Measurements from ENCODE around the gene INSR.
"Not testable (repeated sequence)": the region's sequence is repeated elsewhere in the genome, so short reads cannot be mapped to it uniquely, and the experiment has no call there.

Gene INSR

DNA sequence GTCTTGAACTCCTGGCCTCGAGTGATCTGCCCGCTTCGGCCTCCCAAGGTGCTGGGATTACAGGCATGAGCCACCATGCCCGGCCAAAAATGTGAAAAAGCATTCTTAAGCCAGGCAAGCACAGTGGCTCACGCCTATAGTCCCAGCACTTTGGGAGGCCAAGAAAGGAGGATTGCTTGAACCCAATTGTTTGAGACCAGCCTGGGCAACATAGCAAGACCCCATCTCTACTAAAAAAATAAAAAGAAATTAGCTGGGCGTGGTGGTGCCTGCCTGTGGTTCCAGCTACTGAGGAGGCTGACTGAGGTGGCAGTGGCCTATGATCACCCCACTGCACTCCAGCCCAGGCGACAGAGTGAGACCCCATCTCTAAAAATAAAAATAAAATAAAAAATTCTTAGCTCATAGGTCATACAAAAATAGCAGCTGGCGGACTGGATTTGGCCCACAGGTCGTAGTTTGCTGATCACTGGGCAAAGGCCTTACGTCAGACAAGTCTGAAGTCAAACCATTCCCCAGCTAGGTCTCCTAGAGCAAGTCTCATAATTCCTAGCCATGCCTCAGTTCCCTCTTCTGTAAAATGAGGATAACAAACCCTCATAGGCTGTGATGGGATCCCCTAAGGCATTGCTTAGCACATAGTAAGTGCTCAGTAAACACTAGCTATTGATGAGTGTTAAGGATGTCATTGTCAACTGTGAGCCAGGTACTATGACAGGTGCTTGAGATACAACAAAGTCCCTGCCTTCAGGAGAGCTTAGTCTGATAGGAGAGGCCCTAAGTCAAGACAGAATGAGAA is 36.0 kb downstream of the INSR start:
- no peak for DNase-seq (ENCODE audit: low spot score)

DNA sequence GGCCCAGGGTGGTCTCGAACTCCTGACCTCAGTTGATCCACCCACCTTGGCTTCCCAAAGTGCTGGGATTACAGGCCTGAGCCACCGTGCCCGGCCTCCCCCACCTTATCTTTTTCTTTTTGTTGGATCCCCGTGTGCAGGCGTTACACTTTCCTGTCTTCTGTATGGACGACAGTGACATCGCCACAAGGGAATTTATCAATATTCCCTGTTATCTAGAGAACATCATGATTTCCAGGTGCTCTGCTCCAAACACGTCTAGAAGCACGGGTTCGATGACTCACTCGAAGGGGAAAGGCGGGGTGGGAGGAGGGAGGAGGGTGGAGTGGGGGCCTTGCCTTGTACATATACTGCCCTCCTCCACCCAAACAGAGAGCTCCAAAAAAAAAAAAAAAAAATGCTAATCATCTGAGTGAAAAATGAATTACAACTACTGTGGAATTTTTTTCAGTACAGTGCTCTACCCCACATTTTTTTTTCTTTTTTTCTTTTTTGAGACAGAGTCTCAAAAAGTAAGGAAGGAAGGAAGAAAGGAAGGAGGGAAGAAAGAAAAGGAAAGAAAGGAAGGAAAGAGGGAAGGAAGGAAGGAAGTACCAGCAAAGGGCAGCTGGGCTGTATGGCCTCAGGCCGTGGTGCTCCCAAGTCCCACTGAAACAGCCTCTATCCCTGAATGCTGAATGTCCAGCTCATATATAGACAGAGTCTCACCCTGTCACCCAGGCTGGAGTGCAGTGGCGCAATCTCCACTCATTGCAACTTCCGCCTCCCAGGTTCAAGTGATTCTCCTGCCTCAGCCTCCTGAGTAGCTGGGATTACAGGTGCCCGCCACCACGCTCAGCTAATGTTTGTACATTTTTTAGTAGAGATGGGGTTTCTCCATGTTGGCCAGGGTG is 36.8 kb downstream of the INSR start:
- peak; percentile 12 for DNase-seq (ENCODE audit: low spot score)

DNA sequence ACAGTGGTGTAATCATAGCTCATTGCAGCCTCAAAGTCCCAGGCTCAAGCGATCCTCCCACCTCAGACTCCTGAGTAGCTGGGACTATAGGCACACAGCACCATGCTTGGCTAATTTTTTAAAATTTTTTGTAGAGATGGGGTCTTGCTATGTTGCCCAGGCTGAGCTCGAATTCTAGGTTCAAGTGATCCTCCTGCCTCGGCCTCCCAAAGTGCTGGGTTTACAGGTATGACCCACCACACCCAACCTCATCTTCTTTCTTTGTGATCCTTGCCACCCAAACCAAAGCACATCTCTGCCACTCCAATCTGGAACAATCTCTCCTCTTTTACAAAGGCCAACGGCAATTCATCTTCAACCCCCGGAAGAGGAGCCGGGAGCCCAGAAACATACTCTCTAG is 38.6 kb downstream of the INSR start:
- DNase-seq (ENCODE audit: low spot score) = no peak

DNA sequence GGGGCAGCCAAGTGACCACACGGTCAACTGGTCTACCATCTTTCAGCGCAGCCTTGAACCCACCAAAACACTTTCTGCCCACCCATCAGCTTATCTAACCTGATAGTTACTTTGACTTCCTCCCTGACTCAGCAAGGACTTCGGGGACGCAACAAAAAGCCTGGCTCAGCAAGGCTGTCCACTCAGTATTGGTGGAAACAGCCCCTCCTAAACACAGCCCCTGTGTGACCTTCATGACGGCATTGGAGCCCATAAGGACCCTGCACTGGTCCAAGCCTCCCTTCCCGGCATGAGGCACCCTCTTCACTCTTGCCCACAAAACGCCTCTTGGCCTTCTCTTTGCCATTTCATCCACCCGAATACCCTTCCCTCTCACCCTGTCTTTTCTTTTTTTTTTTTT is 39.1 kb downstream of the INSR start:
- no peak for DNase-seq (ENCODE audit: low spot score)

DNA sequence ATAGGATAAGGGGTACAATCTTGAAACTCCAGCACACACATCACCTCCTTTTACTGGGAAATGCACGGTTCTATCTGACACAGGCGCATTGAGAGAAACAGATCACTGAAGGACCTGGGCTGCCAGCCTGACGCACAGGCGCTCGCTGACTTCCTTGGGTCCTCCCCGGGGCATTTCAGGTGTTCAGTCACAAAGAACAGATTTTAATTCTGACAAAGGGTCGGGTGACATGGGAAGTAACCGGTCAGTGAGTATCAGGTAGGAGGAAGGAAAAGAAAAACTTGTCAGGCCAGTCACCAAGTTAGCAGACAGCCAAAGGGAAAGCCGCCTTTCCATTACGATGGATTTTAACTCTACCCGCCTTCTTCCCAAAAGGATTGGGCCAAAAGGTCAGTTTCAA is 39.6 kb downstream of the INSR start:
- DNase-seq (ENCODE audit: low spot score) = no peak

DNA sequence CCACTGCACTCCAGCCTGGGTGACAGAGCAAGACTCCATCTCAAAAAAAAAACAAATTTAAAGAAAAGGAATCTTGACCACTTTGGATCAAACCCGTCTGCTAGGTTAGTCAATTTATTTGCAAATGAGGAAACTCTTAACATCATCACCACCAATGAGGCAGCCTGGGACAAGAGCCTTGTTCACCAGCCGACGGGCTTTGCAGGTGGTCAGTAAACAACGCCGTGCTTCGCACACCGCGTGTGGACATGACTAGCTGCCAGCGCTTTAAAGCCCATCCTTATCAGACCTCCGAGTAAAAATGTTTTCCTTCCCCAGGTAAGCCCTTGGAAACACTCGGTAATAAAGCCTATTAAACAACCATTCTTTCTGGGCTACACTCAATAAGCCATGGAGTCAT is 41.9 kb downstream of the INSR start:
- DNase-seq (ENCODE audit: low spot score) = no peak

DNA sequence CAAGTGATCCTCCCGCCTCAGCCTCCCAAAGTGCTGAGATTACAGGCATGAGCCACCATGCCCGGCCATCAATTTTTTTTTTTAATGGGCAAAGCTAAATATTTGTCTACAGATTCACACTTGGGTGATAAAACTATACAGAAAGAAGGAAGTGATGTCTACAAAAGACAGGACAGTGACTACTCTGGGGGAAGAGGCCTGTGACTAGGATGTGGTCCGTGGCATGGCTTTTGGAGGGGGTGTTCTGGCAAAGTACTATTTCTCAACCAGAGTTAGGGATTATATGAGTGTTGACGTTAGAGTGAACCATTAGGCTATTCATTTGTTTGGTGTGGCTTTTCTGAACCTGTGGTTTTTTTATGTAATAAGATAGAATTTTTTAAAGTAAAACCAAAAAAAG is 42.7 kb downstream of the INSR start:
- DNase-seq (ENCODE audit: low spot score) = no peak

DNA sequence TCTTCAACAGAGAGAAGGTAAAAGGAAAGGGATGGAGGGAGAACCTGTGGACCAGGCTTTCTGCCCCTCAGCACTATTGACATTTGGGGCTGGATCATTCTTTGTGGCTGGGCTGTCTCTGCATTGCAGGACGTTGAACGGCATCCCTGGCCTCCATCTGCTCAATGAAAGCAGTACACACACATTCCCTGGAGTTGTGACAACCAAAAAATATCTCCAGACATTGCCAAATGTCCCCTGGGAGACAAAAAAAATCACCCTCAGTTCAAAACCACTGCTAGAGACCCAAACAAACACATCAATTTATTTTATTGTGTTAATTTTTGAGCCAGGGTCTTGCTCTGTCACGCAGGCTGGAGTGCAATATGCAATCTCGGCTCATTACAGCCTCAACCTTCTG is 43.3 kb downstream of the INSR start:
- DNase-seq (ENCODE audit: low spot score) = no peak

DNA sequence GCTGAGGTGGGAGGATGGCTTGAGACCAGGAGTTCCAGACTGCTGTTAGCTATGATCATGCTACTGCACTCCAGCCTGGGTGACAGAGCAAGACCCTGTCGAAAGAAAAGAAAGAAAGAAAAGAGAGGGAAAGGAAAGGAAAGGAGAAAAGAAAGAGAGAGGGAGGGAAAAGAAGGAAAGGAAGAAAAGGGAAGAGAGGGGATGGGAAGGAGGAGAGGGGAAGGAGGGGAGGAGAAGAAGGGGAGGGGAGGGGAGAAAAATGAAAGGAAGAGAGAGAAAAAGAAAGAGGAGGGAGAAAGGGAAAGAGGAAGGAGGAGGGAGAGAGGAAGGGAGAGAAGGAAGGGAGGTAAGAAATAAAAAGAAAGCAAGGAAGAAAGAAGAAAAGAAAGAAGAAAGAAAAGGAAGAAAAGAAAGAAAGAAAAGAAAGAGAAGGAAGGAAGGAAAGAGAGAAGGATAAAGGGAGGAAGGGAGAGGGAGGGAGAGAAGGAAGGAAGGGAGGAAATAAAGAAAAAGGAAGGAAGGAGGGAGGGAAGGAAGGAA is 44.1 kb downstream of the INSR start:
- DNase-seq (ENCODE audit: low spot score) = no peak

DNA sequence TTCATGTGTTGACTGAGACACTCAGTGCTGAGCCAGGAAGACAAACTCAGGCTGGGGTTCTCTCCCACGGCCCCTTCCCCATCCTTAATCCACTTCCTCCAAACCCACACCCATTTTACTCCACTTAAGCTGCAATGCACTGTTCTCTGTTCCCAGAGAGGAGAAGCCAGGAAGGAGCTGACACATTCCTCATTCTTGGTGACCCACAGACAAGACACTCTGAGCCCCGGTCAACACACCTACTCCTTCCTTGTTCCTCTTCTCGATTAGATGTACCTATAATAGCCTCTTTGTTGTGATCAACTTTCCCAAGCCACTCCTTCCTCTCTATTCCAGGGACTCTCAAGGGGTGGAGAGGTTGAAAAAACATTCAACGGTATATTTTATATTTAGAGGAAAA is 47.1 kb downstream of the INSR start:
- DNase-seq (ENCODE audit: low spot score) = no peak

DNA sequence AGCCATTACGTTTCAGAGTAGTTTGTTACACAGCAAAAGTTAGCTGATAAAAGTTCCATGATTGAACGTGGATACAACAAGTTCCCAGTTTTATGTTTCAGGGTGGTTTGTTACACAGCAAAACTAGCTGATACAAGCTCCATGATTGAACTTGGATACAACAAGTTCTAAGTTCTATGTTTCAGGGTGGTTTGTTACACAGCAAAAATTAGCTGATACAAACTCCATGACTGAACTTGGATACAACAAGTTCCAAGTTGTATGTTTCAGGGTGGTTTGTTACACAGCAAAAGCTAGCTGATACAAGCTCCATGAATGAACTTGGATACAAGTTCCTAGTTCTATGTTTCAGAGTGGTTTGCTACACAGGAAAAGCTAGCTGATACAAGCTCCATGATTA is 47.6 kb downstream of the INSR start:
- no peak for DNase-seq (ENCODE audit: low spot score)

DNA sequence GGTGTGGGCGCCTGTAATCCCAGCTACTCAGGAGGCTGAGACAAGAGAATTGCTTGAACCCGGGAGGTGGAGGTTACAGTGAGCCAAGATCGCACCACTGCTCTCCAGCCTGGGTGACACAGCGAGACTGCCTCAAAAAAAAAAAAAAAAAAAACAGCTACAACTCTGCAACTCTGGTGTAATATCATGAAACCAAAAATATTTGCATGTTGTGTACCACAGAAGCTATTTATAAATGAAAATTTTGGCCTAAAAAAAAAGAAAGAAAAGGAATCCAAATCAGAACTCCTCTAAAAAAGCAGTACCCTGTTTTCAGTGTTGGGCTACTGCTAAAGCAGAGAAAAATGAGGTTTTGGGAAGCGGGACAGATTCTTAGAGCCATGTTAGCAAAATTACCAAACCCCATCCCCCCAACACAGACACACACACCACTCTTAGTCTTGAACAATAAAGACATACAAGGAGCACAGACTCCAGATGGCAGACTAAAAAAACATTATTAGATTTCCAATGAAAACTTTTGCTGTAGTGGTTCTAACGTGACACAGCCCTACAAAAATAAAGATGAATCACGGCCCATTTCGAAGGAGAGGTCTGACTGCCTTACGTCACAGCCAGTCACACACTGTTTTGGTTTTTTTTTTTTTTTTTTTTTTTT is 51.5 kb downstream of the INSR start:
- peak; percentile 73 for DNase-seq (ENCODE audit: low spot score)

DNA sequence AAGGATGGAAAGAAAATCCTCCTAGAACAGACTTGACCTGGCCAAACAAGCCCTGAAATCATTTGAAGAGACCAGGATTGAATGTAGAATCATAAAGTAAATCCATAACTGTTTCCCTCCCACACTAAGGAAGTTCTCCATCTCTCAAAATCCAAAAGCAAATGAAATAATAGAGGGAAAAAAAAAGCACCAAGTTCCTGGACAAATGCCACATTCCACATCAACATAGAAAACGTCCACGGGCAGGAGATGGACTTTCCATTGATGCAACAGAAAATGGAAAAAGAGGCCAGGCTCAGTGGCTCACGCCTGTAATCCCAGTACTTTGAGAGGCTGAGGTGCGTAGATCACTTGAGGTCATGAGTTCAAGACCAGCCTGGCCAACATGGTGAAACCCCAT is 56.2 kb downstream of the INSR start:
- DNase-seq (ENCODE audit: low spot score) = no peak

DNA sequence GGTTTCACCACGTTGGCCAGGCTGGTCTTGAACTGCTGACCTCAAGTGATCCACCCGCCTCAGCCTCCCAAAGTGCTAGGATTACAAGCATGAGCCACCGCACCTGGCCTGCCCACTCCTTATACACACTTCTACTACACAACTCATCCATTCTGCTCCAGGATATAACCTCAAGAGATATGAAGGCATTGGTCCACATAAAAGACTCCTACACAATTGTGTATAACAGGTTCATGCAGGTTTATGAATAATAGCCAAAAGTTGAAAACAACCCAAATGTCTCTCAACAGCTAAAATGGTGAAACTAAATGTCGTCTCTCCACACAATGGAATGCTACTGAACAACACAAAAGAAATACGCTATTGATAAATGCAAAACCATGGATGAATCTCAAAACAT is 58.1 kb downstream of the INSR start:
- DNase-seq (ENCODE audit: low spot score) = no peak

DNA sequence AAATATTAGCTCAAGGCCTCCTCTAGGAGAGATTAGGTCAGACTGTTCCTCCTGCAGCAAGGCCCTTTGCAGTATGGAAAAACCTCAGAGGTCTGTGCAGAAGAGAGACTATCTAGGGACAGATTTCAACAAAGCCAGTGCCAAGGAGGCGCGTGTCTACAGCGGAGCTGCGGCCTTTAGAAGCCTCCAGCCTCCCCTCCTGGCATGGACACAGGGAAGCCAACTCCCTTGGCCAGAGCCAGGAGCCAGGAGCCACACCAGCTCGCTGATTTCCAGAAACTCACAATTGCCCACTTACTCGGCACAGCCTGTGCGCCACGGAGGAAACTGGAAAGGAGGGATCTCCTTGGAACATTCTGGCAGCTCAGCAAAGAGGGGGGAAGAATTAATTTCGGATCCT is 63.4 kb downstream of the INSR start:
- no peak for DNase-seq (ENCODE audit: low spot score)

DNA sequence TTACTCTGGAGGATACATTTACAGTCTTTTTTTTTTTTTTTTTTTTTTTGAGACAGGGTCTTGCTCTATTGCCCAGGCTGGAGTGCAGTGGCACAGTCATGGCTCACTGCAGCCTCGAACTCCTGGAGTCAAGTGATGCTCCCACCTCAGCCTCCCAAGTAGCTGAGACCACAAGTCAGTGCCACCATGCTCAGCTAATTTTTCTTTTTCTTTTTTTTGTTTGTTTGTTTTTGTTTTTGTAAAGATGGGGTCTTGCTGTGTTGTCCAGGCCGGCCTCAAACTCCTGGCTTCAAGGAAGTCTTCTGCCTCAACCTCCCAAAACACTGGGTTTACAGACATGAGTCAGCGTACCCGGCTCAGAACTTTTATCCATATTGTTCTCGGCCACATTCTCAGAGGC is 64.5 kb downstream of the INSR start:
- DNase-seq (ENCODE audit: low spot score) = no peak

DNA sequence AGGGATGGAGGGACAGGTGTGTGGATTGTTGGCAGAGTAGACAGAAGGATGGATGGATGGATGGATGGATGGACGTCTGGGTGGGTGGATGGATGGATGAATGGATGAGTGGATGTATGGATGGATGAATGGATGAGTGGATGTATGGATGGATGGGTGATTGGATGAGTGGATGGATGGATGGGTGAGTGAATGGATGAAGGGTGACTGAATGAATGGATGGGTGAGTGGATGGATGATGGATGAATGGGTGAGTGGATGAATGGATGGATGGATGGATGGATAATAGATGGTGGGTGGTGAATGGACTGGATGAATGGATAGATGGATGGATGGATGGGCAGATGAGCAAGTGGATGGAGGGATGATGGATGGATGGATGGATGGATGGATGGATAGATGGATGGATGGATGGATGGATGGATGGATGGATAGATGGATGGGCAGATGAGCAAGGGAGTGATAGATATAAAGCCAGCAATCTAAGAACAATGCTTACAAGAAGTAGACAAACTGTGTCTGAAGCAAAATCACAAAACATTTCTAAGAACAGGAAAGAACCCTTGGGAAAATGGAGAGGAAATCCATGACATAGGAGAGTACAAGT is 65.2 kb downstream of the INSR start:
- DNase-seq (ENCODE audit: low spot score) = no peak

DNA sequence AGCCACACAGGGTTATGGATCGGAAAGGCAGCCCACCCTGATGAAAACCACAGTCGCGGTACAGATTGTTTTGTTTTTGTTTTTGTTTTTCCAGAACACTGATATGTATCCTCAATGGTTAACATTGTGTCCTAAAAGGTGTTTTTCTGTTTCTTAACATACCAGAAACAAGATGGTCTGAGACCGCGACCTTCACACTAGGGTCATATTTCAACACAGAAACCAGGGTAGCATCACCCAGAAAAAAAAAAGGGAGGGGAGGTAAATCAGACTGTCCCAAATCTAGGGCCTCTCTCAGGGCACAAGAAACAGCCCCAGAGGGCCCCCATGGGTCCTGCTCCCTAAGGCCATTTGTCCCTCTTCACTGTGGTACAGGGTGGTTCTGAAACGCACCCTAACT is 66.5 kb downstream of the INSR start:
- no peak for DNase-seq (ENCODE audit: low spot score)

DNA sequence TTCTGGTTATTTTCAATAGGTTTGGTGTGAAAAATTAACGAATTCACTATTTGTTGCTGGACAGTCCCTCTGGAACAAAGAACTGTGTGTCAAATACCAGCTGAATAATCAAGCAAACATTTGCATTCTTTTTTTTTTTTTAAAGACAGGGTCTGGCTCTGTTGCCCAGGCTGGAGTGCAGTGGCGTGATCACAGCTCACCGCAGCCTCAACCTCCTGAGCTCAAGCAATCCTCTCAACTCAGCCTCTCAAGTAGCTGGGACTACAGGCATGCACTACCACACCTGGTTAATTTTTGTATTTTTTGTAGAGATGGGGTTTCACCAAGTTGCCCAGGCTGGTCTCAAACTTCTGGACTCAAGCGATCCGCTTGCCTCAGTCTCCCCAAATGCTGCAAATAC is 67.1 kb downstream of the INSR start:
- not testable (repeated sequence) for DNase-seq (ENCODE audit: low spot score)

DNA sequence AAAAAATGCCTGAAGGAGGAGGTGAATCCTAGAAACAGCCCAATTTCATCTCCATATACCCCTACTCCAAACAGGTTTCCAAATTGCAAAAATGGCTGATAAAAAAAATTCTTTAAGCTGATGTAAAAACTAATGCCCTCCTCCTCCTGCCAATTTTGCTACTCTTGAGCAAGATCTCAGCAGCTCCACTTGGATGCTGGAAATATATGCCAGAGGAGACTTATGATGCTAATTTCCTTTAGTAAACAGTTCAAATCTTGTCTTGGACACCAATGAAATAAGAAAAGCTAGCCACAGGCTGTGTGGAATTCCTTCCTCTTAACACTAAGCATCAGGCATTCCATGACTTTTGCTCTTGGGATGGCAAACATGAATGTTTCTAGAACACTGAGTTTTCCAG is 67.5 kb downstream of the INSR start:
- DNase-seq (ENCODE audit: low spot score) = no peak

DNA sequence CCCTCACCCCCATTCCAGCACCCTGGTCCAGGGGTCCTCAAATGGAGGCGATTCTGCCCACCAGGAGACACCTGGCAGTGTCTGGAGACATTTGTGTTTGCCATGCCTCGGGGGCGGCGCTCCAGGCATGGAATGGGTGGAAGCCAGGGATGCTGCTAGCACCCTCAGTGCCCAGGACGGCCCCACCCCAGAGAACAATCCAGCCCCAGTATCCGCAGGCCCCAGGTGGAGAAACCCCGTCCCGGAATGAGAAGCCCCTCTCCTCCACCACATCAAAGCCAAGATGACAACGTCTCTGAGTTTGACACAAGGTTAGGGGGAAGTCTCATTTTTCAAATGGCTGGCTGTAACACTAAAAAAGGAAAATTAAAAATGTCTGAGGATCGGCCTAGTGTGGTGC is 68.5 kb downstream of the INSR start:
- no peak for DNase-seq (ENCODE audit: low spot score)

DNA sequence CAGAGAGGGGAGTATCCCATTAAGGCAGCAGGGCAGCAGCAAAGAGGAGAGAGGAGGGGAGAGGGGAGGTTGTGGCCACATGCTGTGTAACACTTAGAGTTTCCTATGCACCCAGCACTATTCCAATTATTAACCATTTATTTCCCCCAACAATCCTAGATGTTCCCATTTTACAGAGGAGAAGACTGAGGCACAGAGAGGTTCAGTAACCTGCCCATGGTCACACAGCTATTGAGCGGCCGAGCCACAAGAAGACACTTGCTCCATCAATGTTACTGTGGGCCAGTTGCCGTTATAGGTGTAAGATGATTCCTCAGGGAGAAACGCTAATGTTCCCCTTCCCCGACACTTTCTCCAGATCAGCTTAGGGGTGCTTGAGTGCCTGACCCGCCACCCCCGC is 69.2 kb downstream of the INSR start:
- no peak for DNase-seq (ENCODE audit: low spot score)
